T-helper 2 cell treated with Interferon-gamma antibody and Interleukin-4, amounts not matched to agents 5 μg/mL and 100 μg/mL, for 36 hours (primary cell): Measurements from ENCODE around the gene TAPT1.
"Not testable (repeated sequence)": the region's sequence is repeated elsewhere in the genome, so short reads cannot be mapped to it uniquely, and the experiment has no call there.

ENCODE experiments used
- DNase-seq: peaks from one replicate; pipeline ENCODE4 v3.0.0; 2021; ENCODE audit warnings: low spot score
- H3K27ac Mint-ChIP-seq: one replicate; pipeline ENCODE4 v1.8.0; 2021; ENCODE audit warnings: mild to moderate bottlenecking, mixed read lengths
- H3K27me3 Mint-ChIP-seq: one replicate; pipeline ENCODE4 v1.8.0; 2021; ENCODE audit warnings: low read depth, mixed read lengths
- H3K36me3 Mint-ChIP-seq: one replicate; pipeline ENCODE4 v1.8.0; 2021; ENCODE audit warnings: low read depth, mixed read lengths
- H3K4me1 Mint-ChIP-seq: one replicate; pipeline ENCODE4 v1.8.0; 2021; ENCODE audit warnings: low read depth, mixed read lengths
- H3K4me3 Mint-ChIP-seq: one replicate; pipeline ENCODE4 v1.8.0; 2022; ENCODE audit warnings: mild to moderate bottlenecking, moderate library complexity, mixed read lengths
- H3K9me3 Mint-ChIP-seq: one replicate; pipeline ENCODE4 v1.8.0; 2021; ENCODE audit warnings: mixed read lengths

The TAPT1 gene

GRCh38 chr4:16194798-16195197 is 31.5 kb downstream of the TAPT1 start:
- not testable (repeated sequence) for H3K27ac Mint-ChIP-seq, DNase-seq, H3K27me3 Mint-ChIP-seq, H3K9me3 Mint-ChIP-seq, H3K4me3 Mint-ChIP-seq
- H3K4me1 Mint-ChIP-seq, result peaks cover 15% of the 10 kb centered on the region
- peaks cover 17% of the 10 kb centered on the region for H3K36me3 Mint-ChIP-seq

GRCh38 chr4:16194214-16194613 is 32.1 kb downstream of the TAPT1 start:
- Mint-ChIP-seq H3K27ac (no peak overlapping the region), H3K36me3 (peaks cover 19% of the 10 kb centered on the region)

GRCh38 chr4:16192631-16193518 is 33.4 kb downstream of the TAPT1 start:
- H3K9me3 Mint-ChIP-seq, result no peaks in the 10 kb centered on the region
- DNase-seq, result no peak

More at GRCh38 chr4:16194214-16194613, 32.1 kb downstream of the TAPT1 start:
- no peaks in the 10 kb centered on the region for H3K27me3 Mint-ChIP-seq
- peaks cover 15% of the 10 kb centered on the region for H3K4me1 Mint-ChIP-seq
- no peak overlapping the region for H3K4me3 Mint-ChIP-seq
- no peaks in the 10 kb centered on the region for H3K9me3 Mint-ChIP-seq
- no peak for DNase-seq

GRCh38 chr4:16192057-16192456 is 34.2 kb downstream of the TAPT1 start:
- peaks cover 15% of the 10 kb centered on the region for H3K4me1 Mint-ChIP-seq
- no peak overlapping the region for H3K4me3 Mint-ChIP-seq
- H3K27ac Mint-ChIP-seq, result no peak overlapping the region
- peaks cover 18% of the 10 kb centered on the region for H3K36me3 Mint-ChIP-seq
- H3K9me3 Mint-ChIP-seq, result no peaks in the 10 kb centered on the region
- no peaks in the 10 kb centered on the region for H3K27me3 Mint-ChIP-seq
- no peak for DNase-seq

More at GRCh38 chr4:16192631-16193518, 33.4 kb downstream of the TAPT1 start:
- Mint-ChIP-seq H3K27me3 (no peaks in the 10 kb centered on the region), H3K27ac (no peak overlapping the region), H3K36me3 (peaks cover 19% of the 10 kb centered on the region), H3K4me1 (peaks cover 15% of the 10 kb centered on the region), H3K4me3 (no peak overlapping the region)

- H3K36me3 Mint-ChIP-seq, result peaks cover 16% of the 10 kb centered on the region
- H3K4me3 Mint-ChIP-seq, result no peak overlapping the region
- no peak for DNase-seq
- H3K9me3 Mint-ChIP-seq, result no peaks in the 10 kb centered on the region
- H3K27ac Mint-ChIP-seq, result no peak overlapping the region
- no peaks in the 10 kb centered on the region for H3K27me3 Mint-ChIP-seq
- H3K4me1 Mint-ChIP-seq, result no peaks in the 10 kb centered on the region
These were observed 38.8 kb downstream of the TAPT1 start for GRCh38 chr4:16187455-16187854.

- no peaks in the 10 kb centered on the region for H3K4me1 Mint-ChIP-seq
- H3K27me3 Mint-ChIP-seq, result no peaks in the 10 kb centered on the region
- H3K36me3 Mint-ChIP-seq, result peaks cover 16% of the 10 kb centered on the region
- no peak overlapping the region for H3K27ac Mint-ChIP-seq
- H3K4me3 Mint-ChIP-seq, result no peak overlapping the region
- H3K9me3 Mint-ChIP-seq, result no peaks in the 10 kb centered on the region
- no peak for DNase-seq
These were observed 39.3 kb downstream of the TAPT1 start for GRCh38 chr4:16186986-16187385.

GRCh38 chr4:16183604-16184003 is 42.7 kb downstream of the TAPT1 start:
- H3K36me3 Mint-ChIP-seq, result peaks cover 17% of the 10 kb centered on the region
- H3K4me3 Mint-ChIP-seq, result no peak overlapping the region

GRCh38 chr4:16176621-16177020 is 49.6 kb downstream of the TAPT1 start:
- no peaks in the 10 kb centered on the region for H3K4me1 Mint-ChIP-seq
- no peaks in the 10 kb centered on the region for H3K9me3 Mint-ChIP-seq
- no peak overlapping the region for H3K4me3 Mint-ChIP-seq
- H3K36me3 Mint-ChIP-seq, result peaks cover 18% of the 10 kb centered on the region
- H3K27me3 Mint-ChIP-seq, result no peaks in the 10 kb centered on the region
- no peak overlapping the region for H3K27ac Mint-ChIP-seq
- DNase-seq, result no peak

More at GRCh38 chr4:16183604-16184003, 42.7 kb downstream of the TAPT1 start:
- DNase-seq, result no peak
- H3K27ac Mint-ChIP-seq, result no peak overlapping the region
- no peaks in the 10 kb centered on the region for H3K4me1 Mint-ChIP-seq
- no peaks in the 10 kb centered on the region for H3K9me3 Mint-ChIP-seq
- H3K27me3 Mint-ChIP-seq, result no peaks in the 10 kb centered on the region

- Mint-ChIP-seq H3K4me3 (no peak overlapping the region), H3K36me3 (peaks cover 20% of the 10 kb centered on the region), H3K27ac (no peak overlapping the region), H3K4me1 (no peaks in the 10 kb centered on the region), H3K9me3 (no peaks in the 10 kb centered on the region), H3K27me3 (no peaks in the 10 kb centered on the region)
- no peak for DNase-seq
These were observed 54.4 kb downstream of the TAPT1 start for GRCh38 chr4:16171831-16172230.

- DNase-seq, result no peak
- Mint-ChIP-seq H3K4me1 (no peaks in the 10 kb centered on the region), H3K4me3 (no peak overlapping the region)
These were observed 56.8 kb downstream of the TAPT1 start for GRCh38 chr4:16169490-16169889.

GRCh38 chr4:16168710-16169388 is 57.4 kb downstream of the TAPT1 start:
- Mint-ChIP-seq H3K4me3 (no peak overlapping the region), H3K4me1 (no peaks in the 10 kb centered on the region), H3K27ac (peak overlapping the region; percentile 19), H3K36me3 (peaks cover 41% of the 10 kb centered on the region), H3K27me3 (no peaks in the 10 kb centered on the region), H3K9me3 (no peaks in the 10 kb centered on the region)
- no peak for DNase-seq

More at GRCh38 chr4:16169490-16169889, 56.8 kb downstream of the TAPT1 start:
- Mint-ChIP-seq H3K36me3 (peaks cover 39% of the 10 kb centered on the region), H3K9me3 (no peaks in the 10 kb centered on the region), H3K27ac (no peak overlapping the region), H3K27me3 (no peaks in the 10 kb centered on the region)

- DNase-seq, result no peak
- no peaks in the 10 kb centered on the region for H3K9me3 Mint-ChIP-seq
- H3K27ac Mint-ChIP-seq, result no peak overlapping the region
- H3K4me1 Mint-ChIP-seq, result no peaks in the 10 kb centered on the region
- peaks cover 47% of the 10 kb centered on the region for H3K36me3 Mint-ChIP-seq
- H3K4me3 Mint-ChIP-seq, result no peak overlapping the region
- H3K27me3 Mint-ChIP-seq, result no peaks in the 10 kb centered on the region
These were observed 58.1 kb downstream of the TAPT1 start for GRCh38 chr4:16168144-16168543.

GRCh38 chr4:16165931-16166330 is 60.3 kb downstream of the TAPT1 start:
- Mint-ChIP-seq H3K36me3 (peaks cover 59% of the 10 kb centered on the region), H3K27ac (no peak overlapping the region), H3K27me3 (no peaks in the 10 kb centered on the region), H3K9me3 (no peaks in the 10 kb centered on the region), H3K4me3 (no peak overlapping the region), H3K4me1 (peaks cover 2% of the 10 kb centered on the region)
- DNase-seq, result no peak

GRCh38 chr4:16162891-16163290 is 63.4 kb downstream of the TAPT1 start:
- peaks cover 2% of the 10 kb centered on the region for H3K4me1 Mint-ChIP-seq
- no peaks in the 10 kb centered on the region for H3K9me3 Mint-ChIP-seq
- H3K27ac Mint-ChIP-seq, result no peak overlapping the region
- DNase-seq, result no peak
- H3K4me3 Mint-ChIP-seq, result no peak overlapping the region
- no peaks in the 10 kb centered on the region for H3K27me3 Mint-ChIP-seq
- H3K36me3 Mint-ChIP-seq, result peaks cover 43% of the 10 kb centered on the region
